Naive thymus-derived CD4-positive, alpha-beta T cell (primary cell): ENCODE measurements around the gene EGFR. TPM values are rescaled to one million over a fixed set of nuclear protein-coding genes. Genes with fewer than 3 reads are reported as not detected.

Experiments
- ATAC-seq: fragments of 150-1000 bp; cut with Tn5 transposase; 2 replicates; pipeline ENCODE4 v1.10.0; 2021; ENCODE audit warnings: mild to moderate bottlenecking, moderate library complexity
- CTCF ChIA-PET: fragments of 350-600 bp; sonication (Branson Sonifier 250); formaldehyde crosslinking; loops from one replicate; lab custom pipeline; 2021; ENCODE audit warnings: antibody characterized with exemption; lab: Charles Lee
- POLR2A ChIA-PET: fragments of 350-600 bp; sonication (Branson Sonifier 250); formaldehyde crosslinking; loops from one replicate; lab custom pipeline; 2021; ENCODE audit warnings: antibody characterized with exemption, inconsistent platforms; lab: Charles Lee
- DNase-seq, 9 donors: peaks; one replicate each; pipeline versions ENCODE4 v3.0.0 to v3.0.0-alpha.2; 2020 to 2022; ENCODE audit warnings: mixed read lengths in 1 of 9
- H3K27ac ChIP-seq: one replicate; pipeline ENCODE4 v1.7.0; 2013; ENCODE audit warnings: mild to moderate bottlenecking, low read depth, low read length, moderate library complexity
- H3K27me3 ChIP-seq, 2 donors: one replicate each; pipeline ENCODE4 v1.7.0; 2013; ENCODE audit warnings: low read length in 2 of 2, mild to moderate bottlenecking in 2 of 2, moderate library complexity in 2 of 2; ENCODE audit not compliant: control insufficient read depth in 2 of 2, insufficient read depth in 2 of 2
- H3K36me3 ChIP-seq, 3 experiments: 1 replicate in 2 of 3; 2 replicates in 1 of 3; pipeline ENCODE4 v1.7.0; 2013; ENCODE audit warnings: low read length in 3 of 3, mild to moderate bottlenecking in 3 of 3, moderate library complexity in 1 of 3; ENCODE audit not compliant: insufficient read depth in 3 of 3, control insufficient read depth in 2 of 3
- H3K4me1 ChIP-seq, 2 donors: one replicate each; pipeline ENCODE4 v1.7.0; 2013; ENCODE audit warnings: low read length in 2 of 2, mild to moderate bottlenecking in 2 of 2, moderate library complexity in 1 of 2; ENCODE audit not compliant: control insufficient read depth in 2 of 2, insufficient read depth in 2 of 2
- H3K4me3 ChIP-seq: 2 replicates; pipeline ENCODE4 v1.7.0; 2013; ENCODE audit warnings: mild to moderate bottlenecking, low read length
- H3K9me3 ChIP-seq, 3 experiments: 1 replicate in 2 of 3; 2 replicates in 1 of 3; pipeline ENCODE4 v1.7.0; 2013; ENCODE audit warnings: low read length in 3 of 3; ENCODE audit not compliant: control insufficient read depth in 2 of 3
- H3K27ac Mint-ChIP-seq, 9 donors: one replicate each; pipeline ENCODE4 v1.8.0; 2020 to 2022; ENCODE audit warnings: mixed read lengths in 9 of 9, mild to moderate bottlenecking in 8 of 9, moderate library complexity in 5 of 9, inconsistent platforms in 2 of 9
- H3K27me3 Mint-ChIP-seq, 5 donors: one replicate each; pipeline ENCODE4 v1.8.0; 2021 to 2022; ENCODE audit warnings: mixed read lengths in 5 of 5, mild to moderate bottlenecking in 1 of 5
- H3K36me3 Mint-ChIP-seq, 5 donors: one replicate each; pipeline ENCODE4 v1.8.0; 2020 to 2022; ENCODE audit warnings: mixed read lengths in 5 of 5, mild to moderate bottlenecking in 3 of 5, inconsistent platforms in 1 of 5
- H3K4me1 Mint-ChIP-seq, 7 donors: one replicate each; pipeline ENCODE4 v1.8.0; 2020 to 2022; ENCODE audit warnings: mixed read lengths in 7 of 7, mild to moderate bottlenecking in 3 of 7, inconsistent platforms in 1 of 7
- H3K4me3 Mint-ChIP-seq, 10 donors: one replicate each; pipeline ENCODE4 v1.8.0; 2020 to 2022; ENCODE audit warnings: mild to moderate bottlenecking in 10 of 10, mixed read lengths in 10 of 10, moderate library complexity in 6 of 10, inconsistent platforms in 2 of 10
- H3K9me3 Mint-ChIP-seq, 11 donors: one replicate each; pipeline ENCODE4 v1.8.0; 2020 to 2022; ENCODE audit warnings: mixed read lengths in 11 of 11, mild to moderate bottlenecking in 4 of 11, inconsistent platforms in 1 of 11, moderate library complexity in 1 of 11
- intact Hi-C, 2 donors: fragments of 100-400 bp; cut with micrococcal nuclease; formaldehyde crosslinking; loops; one replicate each; pipeline ENCODE4 v1.15.1; 2023
- polyA plus RNA-seq, 2 donors: library from polyadenylated mRNA; unstranded; fragments of 300-500 nt; fragmentation: Illumina TruSeq; gene quantifications; one replicate each; pipeline ENCODE4 v1.2.3, GENCODE V29; 2021
- total RNA-seq, 6 experiments: library from RNA in 5 of 6; stranded (reverse) in 5 of 6; gene quantifications; 1 replicate in 5 of 6; 2 replicates in 1 of 6; pipeline ENCODE4 v1.2.3 and lab custom pipeline; 2021 to 2026

EGFR gene
- total and polyA plus RNA-seq, 7 experiments from 2014 or later, result 0.16 TPM; not detected in 6

DNA sequence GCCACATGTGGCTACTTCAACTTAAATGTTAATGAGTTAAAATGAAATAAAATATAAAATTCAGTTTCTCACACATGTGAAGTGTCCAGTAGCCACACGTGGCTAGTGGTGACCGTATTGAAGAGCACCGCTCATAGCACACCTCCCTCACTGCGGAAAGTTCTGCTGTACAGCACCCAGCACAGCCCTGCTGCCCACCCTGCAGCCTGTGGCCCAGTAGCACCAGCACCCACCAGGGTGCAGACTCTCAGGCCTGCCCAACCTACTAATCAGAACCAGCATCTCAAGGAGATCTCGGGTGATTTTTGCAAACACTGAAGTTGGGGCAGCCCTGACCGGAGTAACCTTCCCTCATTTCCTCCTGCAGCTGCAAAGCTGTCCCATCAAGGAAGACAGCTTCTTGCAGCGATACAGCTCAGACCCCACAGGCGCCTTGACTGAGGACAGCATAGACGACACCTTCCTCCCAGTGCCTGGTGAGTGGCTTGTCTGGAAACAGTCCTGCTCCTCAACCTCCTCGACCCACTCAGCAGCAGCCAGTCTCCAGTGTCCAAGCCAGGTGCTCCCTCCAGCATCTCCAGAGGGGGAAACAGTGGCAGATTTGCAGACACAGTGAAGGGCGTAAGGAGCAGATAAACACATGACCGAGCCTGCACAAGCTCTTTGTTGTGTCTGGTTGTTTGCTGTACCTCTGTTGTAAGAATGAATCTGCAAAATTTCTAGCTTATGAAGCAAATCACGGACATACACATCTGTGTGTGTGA is 183.5 kb downstream of the EGFR start:
- CTCF ChIA-PET, result no interaction called here
- Mint-ChIP-seq H3K4me3 (no peak overlapping the region), H3K27me3 (peaks cover 0 to 6% (median 5%) of the 10 kb centered on the region in 5 donors), H3K27ac (no peak overlapping the region), H3K9me3 (no peaks in the 10 kb centered on the region), H3K4me1 (no peaks in the 10 kb centered on the region), H3K36me3 (no peaks in the 10 kb centered on the region)
- Histone ChIP-seq H3K36me3 (no peaks in the 10 kb centered on the region), H3K4me1 (no peaks in the 10 kb centered on the region), H3K4me3 (no peak overlapping the region), H3K27ac (no peak overlapping the region), H3K9me3 (no peaks in the 10 kb centered on the region), H3K27me3 (no peaks in the 10 kb centered on the region)
- ATAC-seq (no peak), DNase-seq (no peak)
- POLR2A ChIA-PET, result no interaction called here
- intact Hi-C loops, result no loop called here

DNA sequence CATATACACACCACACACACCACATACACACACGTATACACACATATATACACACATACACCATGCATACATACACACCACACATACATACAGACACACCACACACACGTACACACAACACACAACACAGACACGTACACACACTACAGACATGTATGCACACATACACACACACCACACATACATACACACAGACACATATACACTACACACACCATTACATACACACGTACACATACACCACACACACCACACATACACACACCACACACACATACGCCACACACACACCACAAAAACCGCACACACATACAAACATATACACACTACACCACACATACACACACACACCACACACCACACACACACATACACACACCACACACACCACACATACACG is 184.5 kb downstream of the EGFR start:
- ATAC-seq, result no peak
- Histone ChIP-seq H3K27me3 (no peaks in the 10 kb centered on the region), H3K4me1 (no peaks in the 10 kb centered on the region), H3K36me3 (no peaks in the 10 kb centered on the region), H3K9me3 (no peaks in the 10 kb centered on the region), H3K4me3 (no peak overlapping the region), H3K27ac (no peak overlapping the region)
- DNase-seq, result no peak
- no peak overlapping the region for H3K27ac Mint-ChIP-seq
- H3K9me3 Mint-ChIP-seq, result no peaks in the 10 kb centered on the region
- H3K4me3 Mint-ChIP-seq, result no peak overlapping the region
- peaks cover 0 to 8% (median 0%) of the 10 kb centered on the region in 5 donors for H3K27me3 Mint-ChIP-seq
- H3K36me3 Mint-ChIP-seq, result no peaks in the 10 kb centered on the region
- POLR2A ChIA-PET, result no interaction called here
- CTCF ChIA-PET, result no interaction called here
- intact Hi-C loops, result no loop called here
- no peaks in the 10 kb centered on the region for H3K4me1 Mint-ChIP-seq

DNA sequence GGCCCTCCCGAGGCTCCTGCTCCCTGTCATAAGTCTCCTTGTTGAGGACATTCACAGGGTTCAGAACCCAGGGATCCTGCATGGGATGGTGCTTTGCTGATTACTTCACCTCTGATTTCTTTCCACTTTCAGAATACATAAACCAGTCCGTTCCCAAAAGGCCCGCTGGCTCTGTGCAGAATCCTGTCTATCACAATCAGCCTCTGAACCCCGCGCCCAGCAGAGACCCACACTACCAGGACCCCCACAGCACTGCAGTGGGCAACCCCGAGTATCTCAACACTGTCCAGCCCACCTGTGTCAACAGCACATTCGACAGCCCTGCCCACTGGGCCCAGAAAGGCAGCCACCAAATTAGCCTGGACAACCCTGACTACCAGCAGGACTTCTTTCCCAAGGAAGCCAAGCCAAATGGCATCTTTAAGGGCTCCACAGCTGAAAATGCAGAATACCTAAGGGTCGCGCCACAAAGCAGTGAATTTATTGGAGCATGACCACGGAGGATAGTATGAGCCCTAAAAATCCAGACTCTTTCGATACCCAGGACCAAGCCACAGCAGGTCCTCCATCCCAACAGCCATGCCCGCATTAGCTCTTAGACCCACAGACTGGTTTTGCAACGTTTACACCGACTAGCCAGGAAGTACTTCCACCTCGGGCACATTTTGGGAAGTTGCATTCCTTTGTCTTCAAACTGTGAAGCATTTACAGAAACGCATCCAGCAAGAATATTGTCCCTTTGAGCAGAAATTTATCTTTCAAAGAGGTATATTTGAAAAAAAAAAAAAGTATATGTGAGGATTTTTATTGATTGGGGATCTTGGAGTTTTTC is 186.5 kb downstream of the EGFR start:
- H3K27ac ChIP-seq, result no peak overlapping the region
- Mint-ChIP-seq H3K4me3 (no peak overlapping the region), H3K4me1 (no peaks in the 10 kb centered on the region), H3K27me3 (peaks cover 0 to 9% (median 0%) of the 10 kb centered on the region in 5 donors), H3K27ac (no peak overlapping the region), H3K9me3 (no peaks in the 10 kb centered on the region), H3K36me3 (no peaks in the 10 kb centered on the region)
- DNase-seq (no peak), ATAC-seq (no peak)
- intact Hi-C loops, result no loop called here
- no peak overlapping the region for H3K4me3 ChIP-seq
- ChIA-PET CTCF (no interaction called here), POLR2A (no interaction called here)
- H3K9me3 ChIP-seq, result no peaks in the 10 kb centered on the region
- H3K36me3 ChIP-seq, result no peaks in the 10 kb centered on the region
- H3K4me1 ChIP-seq, result no peaks in the 10 kb centered on the region
- no peaks in the 10 kb centered on the region for H3K27me3 ChIP-seq

DNA sequence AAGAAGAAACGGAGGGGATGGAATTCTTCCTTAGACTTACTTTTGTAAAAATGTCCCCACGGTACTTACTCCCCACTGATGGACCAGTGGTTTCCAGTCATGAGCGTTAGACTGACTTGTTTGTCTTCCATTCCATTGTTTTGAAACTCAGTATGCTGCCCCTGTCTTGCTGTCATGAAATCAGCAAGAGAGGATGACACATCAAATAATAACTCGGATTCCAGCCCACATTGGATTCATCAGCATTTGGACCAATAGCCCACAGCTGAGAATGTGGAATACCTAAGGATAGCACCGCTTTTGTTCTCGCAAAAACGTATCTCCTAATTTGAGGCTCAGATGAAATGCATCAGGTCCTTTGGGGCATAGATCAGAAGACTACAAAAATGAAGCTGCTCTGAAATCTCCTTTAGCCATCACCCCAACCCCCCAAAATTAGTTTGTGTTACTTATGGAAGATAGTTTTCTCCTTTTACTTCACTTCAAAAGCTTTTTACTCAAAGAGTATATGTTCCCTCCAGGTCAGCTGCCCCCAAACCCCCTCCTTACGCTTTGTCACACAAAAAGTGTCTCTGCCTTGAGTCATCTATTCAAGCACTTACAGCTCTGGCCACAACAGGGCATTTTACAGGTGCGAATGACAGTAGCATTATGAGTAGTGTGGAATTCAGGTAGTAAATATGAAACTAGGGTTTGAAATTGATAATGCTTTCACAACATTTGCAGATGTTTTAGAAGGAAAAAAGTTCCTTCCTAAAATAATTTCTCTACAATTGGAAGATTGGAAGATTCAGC is 187.6 kb downstream of the EGFR start:
- H3K36me3 Mint-ChIP-seq, result no peaks in the 10 kb centered on the region
- ChIA-PET POLR2A (no interaction called here), CTCF (no interaction called here)
- Histone ChIP-seq H3K36me3 (no peaks in the 10 kb centered on the region), H3K4me3 (no peak overlapping the region), H3K27me3 (no peaks in the 10 kb centered on the region), H3K9me3 (no peaks in the 10 kb centered on the region), H3K4me1 (no peaks in the 10 kb centered on the region), H3K27ac (no peak overlapping the region)
- peaks cover 0 to 4% (median 0%) of the 10 kb centered on the region in 5 donors for H3K27me3 Mint-ChIP-seq
- H3K27ac Mint-ChIP-seq, result no peak overlapping the region
- no peaks in the 10 kb centered on the region for H3K4me1 Mint-ChIP-seq
- DNase-seq (no peak), ATAC-seq (no peak)
- intact Hi-C loops, result no loop called here
- H3K4me3 Mint-ChIP-seq, result no peak overlapping the region
- H3K9me3 Mint-ChIP-seq, result no peaks in the 10 kb centered on the region

DNA sequence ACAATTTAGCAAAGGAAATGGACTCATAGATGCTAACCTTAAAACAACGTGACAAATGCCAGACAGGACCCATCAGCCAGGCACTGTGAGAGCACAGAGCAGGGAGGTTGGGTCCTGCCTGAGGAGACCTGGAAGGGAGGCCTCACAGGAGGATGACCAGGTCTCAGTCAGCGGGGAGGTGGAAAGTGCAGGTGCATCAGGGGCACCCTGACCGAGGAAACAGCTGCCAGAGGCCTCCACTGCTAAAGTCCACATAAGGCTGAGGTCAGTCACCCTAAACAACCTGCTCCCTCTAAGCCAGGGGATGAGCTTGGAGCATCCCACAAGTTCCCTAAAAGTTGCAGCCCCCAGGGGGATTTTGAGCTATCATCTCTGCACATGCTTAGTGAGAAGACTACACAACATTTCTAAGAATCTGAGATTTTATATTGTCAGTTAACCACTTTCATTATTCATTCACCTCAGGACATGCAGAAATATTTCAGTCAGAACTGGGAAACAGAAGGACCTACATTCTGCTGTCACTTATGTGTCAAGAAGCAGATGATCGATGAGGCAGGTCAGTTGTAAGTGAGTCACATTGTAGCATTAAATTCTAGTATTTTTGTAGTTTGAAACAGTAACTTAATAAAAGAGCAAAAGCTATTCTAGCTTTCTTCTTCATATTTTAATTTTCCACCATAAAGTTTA is 188.8 kb downstream of the EGFR start:
- Histone ChIP-seq H3K4me3 (no peak overlapping the region), H3K4me1 (no peaks in the 10 kb centered on the region), H3K27me3 (no peaks in the 10 kb centered on the region), H3K36me3 (no peaks in the 10 kb centered on the region), H3K27ac (no peak overlapping the region), H3K9me3 (no peaks in the 10 kb centered on the region)
- ATAC-seq (no peak), DNase-seq (no peak)
- Mint-ChIP-seq H3K4me3 (no peak overlapping the region), H3K36me3 (no peaks in the 10 kb centered on the region), H3K27ac (no peak overlapping the region), H3K27me3 (peaks cover 0 to 11% (median 5%) of the 10 kb centered on the region in 5 donors), H3K9me3 (no peaks in the 10 kb centered on the region), H3K4me1 (no peaks in the 10 kb centered on the region)
- ChIA-PET CTCF (no interaction called here), POLR2A (no interaction called here)
- intact Hi-C loops, result no loop called here

DNA sequence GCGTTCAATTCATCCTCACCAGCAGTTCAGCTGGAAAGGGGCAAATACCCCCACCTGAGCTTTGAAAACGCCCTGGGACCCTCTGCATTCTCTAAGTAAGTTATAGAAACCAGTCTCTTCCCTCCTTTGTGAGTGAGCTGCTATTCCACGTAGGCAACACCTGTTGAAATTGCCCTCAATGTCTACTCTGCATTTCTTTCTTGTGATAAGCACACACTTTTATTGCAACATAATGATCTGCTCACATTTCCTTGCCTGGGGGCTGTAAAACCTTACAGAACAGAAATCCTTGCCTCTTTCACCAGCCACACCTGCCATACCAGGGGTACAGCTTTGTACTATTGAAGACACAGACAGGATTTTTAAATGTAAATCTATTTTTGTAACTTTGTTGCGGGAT is 190.5 kb downstream of the EGFR start:
- CTCF ChIA-PET, result no interaction called here

More for the DNA sequence above, 190.5 kb downstream of the EGFR start:
- no peaks in the 10 kb centered on the region for H3K36me3 ChIP-seq
- H3K27ac ChIP-seq, result no peak overlapping the region
- Mint-ChIP-seq H3K27me3 (peaks cover 3 to 11% (median 6%) of the 10 kb centered on the region in 5 donors), H3K4me1 (no peaks in the 10 kb centered on the region), H3K4me3 (no peak overlapping the region), H3K36me3 (no peaks in the 10 kb centered on the region), H3K27ac (no peak overlapping the region), H3K9me3 (no peaks in the 10 kb centered on the region)
- intact Hi-C loops, result no loop called here
- no peaks in the 10 kb centered on the region for H3K4me1 ChIP-seq
- no peaks in the 10 kb centered on the region for H3K27me3 ChIP-seq
- POLR2A ChIA-PET, result no interaction called here
- H3K9me3 ChIP-seq, result no peaks in the 10 kb centered on the region
- no peak for ATAC-seq
- H3K4me3 ChIP-seq, result no peak overlapping the region
- no peak for DNase-seq
